H9 (cell line): ENCODE results near the gene KCNAB2. TPM values are rescaled to one million over a fixed set of nuclear protein-coding genes. Genes with fewer than 3 reads are reported as not detected.

Source experiments
- DNase-seq: peaks from one replicate; pipeline ENCODE4 v3.0.0-alpha.2; 2017
- H2AFZ ChIP-seq: one replicate; pipeline ENCODE4 v1.6.1; 2013; ENCODE audit warnings: mild to moderate bottlenecking, low read length, control low read depth, moderate library complexity
- H2AK5ac ChIP-seq: 2 replicates; pipeline ENCODE4 v1.6.1; 2013; ENCODE audit warnings: low read length, control low read depth, mixed read lengths; ENCODE audit not compliant: insufficient read length
- H2BK120ac ChIP-seq: one replicate; pipeline ENCODE4 v1.6.1; 2013; ENCODE audit warnings: low read depth, mild to moderate bottlenecking, low read length, control low read depth, inconsistent platforms; ENCODE audit not compliant: poor library complexity, severe bottlenecking
- H2BK12ac ChIP-seq: 2 replicates; pipeline ENCODE4 v1.6.1; 2013; ENCODE audit warnings: low read length, control low read depth, mixed read lengths, low read depth; ENCODE audit not compliant: insufficient read length
- H2BK15ac ChIP-seq: 2 replicates; pipeline ENCODE4 v1.6.1; 2013; ENCODE audit warnings: low read depth, low read length, control low read depth
- H2BK20ac ChIP-seq: one replicate; pipeline ENCODE4 v1.6.1; 2013; ENCODE audit warnings: low read depth, mild to moderate bottlenecking, low read length, control low read depth, inconsistent platforms; ENCODE audit not compliant: poor library complexity, severe bottlenecking
- H2BK5ac ChIP-seq: 2 replicates; pipeline ENCODE4 v1.6.1; 2013; ENCODE audit warnings: low read length, control low read depth, mixed read lengths; ENCODE audit not compliant: insufficient read length
- H3K14ac ChIP-seq: 2 replicates; pipeline ENCODE4 v1.6.1; 2013; ENCODE audit warnings: low read length, control low read depth; ENCODE audit not compliant: insufficient read depth
- H3K18ac ChIP-seq: 2 replicates; pipeline ENCODE4 v1.6.1; 2013; ENCODE audit warnings: low read depth, mild to moderate bottlenecking, mixed read lengths, low read length, control low read depth; ENCODE audit not compliant: insufficient read length
- H3K23ac ChIP-seq: 2 replicates; pipeline ENCODE4 v1.6.1; 2013; ENCODE audit warnings: low read length, control low read depth, mixed read lengths, low read depth; ENCODE audit not compliant: insufficient read length
- H3K23me2 ChIP-seq: 2 replicates; pipeline ENCODE4 v1.6.1; 2013; ENCODE audit warnings: low read depth, mild to moderate bottlenecking, mixed read lengths, low read length, control low read depth; ENCODE audit not compliant: insufficient read length, poor library complexity, severe bottlenecking
- H3K27ac ChIP-seq: 2 replicates; pipeline ENCODE4 v1.5.1; 2013; ENCODE audit warnings: low read length, control low read depth, mixed read lengths, low read depth; ENCODE audit not compliant: insufficient read length
- H3K27me3 ChIP-seq: 2 replicates; pipeline ENCODE4 v1.6.1; 2013; ENCODE audit warnings: low read length, control low read depth, inconsistent platforms; ENCODE audit not compliant: insufficient read depth
- H3K4ac ChIP-seq: 2 replicates; pipeline ENCODE4 v1.6.1; 2013; ENCODE audit warnings: low read depth, mild to moderate bottlenecking, control low read depth, inconsistent platforms, low read length, moderate library complexity
- H3K4me1 ChIP-seq: 2 replicates; pipeline ENCODE4 v1.6.1; 2013; ENCODE audit warnings: low read length, control low read depth, inconsistent platforms; ENCODE audit not compliant: insufficient read depth
- H3K4me2 ChIP-seq: 2 replicates; pipeline ENCODE4 v1.6.1; 2013; ENCODE audit warnings: low read length, control low read depth, mixed read lengths; ENCODE audit not compliant: insufficient read length, insufficient read depth
- H3K56ac ChIP-seq: 2 replicates; pipeline ENCODE4 v1.6.1; 2013; ENCODE audit warnings: low read depth, mild to moderate bottlenecking, mixed read lengths, low read length, control low read depth; ENCODE audit not compliant: insufficient read length
- H3K79me1 ChIP-seq: 2 replicates; pipeline ENCODE4 v1.6.1; 2013; ENCODE audit warnings: low read depth, mild to moderate bottlenecking, moderate library complexity, low read length, control low read depth, inconsistent platforms; ENCODE audit not compliant: insufficient read depth, poor library complexity, severe bottlenecking
- H3K79me2 ChIP-seq: 2 replicates; pipeline ENCODE4 v1.6.1; 2013; ENCODE audit warnings: low read length, control low read depth, inconsistent platforms; ENCODE audit not compliant: insufficient read depth
- H3K9ac ChIP-seq: 2 replicates; pipeline ENCODE4 v1.6.1; 2013; ENCODE audit warnings: low read length, control low read depth, mixed read lengths; ENCODE audit not compliant: insufficient read length; ENCODE audit errors: extremely low read depth
- H3K9me3 ChIP-seq: one replicate; pipeline ENCODE4 v1.6.1; 2013; ENCODE audit warnings: low read depth, low read length, inconsistent platforms; ENCODE audit not compliant: control insufficient read depth
- H3T11ph ChIP-seq: one replicate; pipeline ENCODE4 v1.6.1; 2013; ENCODE audit warnings: mild to moderate bottlenecking, low read length, control low read depth, inconsistent platforms
- H4K20me1 ChIP-seq: one replicate; pipeline ENCODE4 v1.6.1; 2013; ENCODE audit not compliant: control insufficient read depth, insufficient read length, insufficient read depth
- H4K5ac ChIP-seq: 2 replicates; pipeline ENCODE4 v1.6.1; 2013; ENCODE audit warnings: low read depth, mild to moderate bottlenecking, mixed read lengths, low read length, control low read depth; ENCODE audit not compliant: insufficient read length
- H4K8ac ChIP-seq: replicated peaks from 2 replicates; pipeline ENCODE4 v1.6.1; 2013; ENCODE audit warnings: low read length, control low read depth, mixed read lengths, low read depth; ENCODE audit not compliant: insufficient read length
- H4K91ac ChIP-seq: 2 replicates; pipeline ENCODE4 v1.6.1; 2013; ENCODE audit warnings: low read depth, mild to moderate bottlenecking, moderate library complexity, mixed read lengths, low read length, control low read depth; ENCODE audit not compliant: insufficient read length
- H3K27ac Mint-ChIP-seq, 3 experiments: 2 replicates in 2 of 3; 3 replicates in 1 of 3; pipeline ENCODE4 v1.8.0; 2020 to 2021; ENCODE audit warnings: mixed read lengths in 3 of 3, mild to moderate bottlenecking in 1 of 3, moderate library complexity in 1 of 3
- H3K27me3 Mint-ChIP-seq: 2 replicates; pipeline ENCODE4 v1.8.0; 2021; ENCODE audit warnings: low read depth, mild to moderate bottlenecking, moderate library complexity, mixed read lengths
- H3K36me3 Mint-ChIP-seq, 3 experiments: 2 replicates in 2 of 3; 3 replicates in 1 of 3; pipeline ENCODE4 v1.8.0; 2020 to 2021; ENCODE audit warnings: low read depth in 3 of 3, mixed read lengths in 3 of 3; ENCODE audit not compliant: insufficient read depth in 1 of 3
- H3K4me1 Mint-ChIP-seq, 2 experiments: 2 replicates each; pipeline ENCODE4 v1.8.0; 2020; ENCODE audit warnings: mixed read lengths in 2 of 2
- H3K4me3 Mint-ChIP-seq, 2 experiments: 2 replicates in 1 of 2; 3 replicates in 1 of 2; pipeline ENCODE4 v1.8.0; 2020 to 2021; ENCODE audit warnings: mild to moderate bottlenecking in 2 of 2, mixed read lengths in 2 of 2, moderate library complexity in 1 of 2
- H3K9me3 Mint-ChIP-seq, 2 experiments: 2 replicates in 1 of 2; 3 replicates in 1 of 2; pipeline ENCODE4 v1.8.0; 2020; ENCODE audit warnings: mild to moderate bottlenecking in 2 of 2, mixed read lengths in 2 of 2, moderate library complexity in 1 of 2
- WGBS: extraction: QIAGEN DNeasy Blood & Tissue Kit; methylation state at CpG from one replicate; pipeline ENCODE4 v1.1.7; 2013; ENCODE audit warnings: missing lambda C conversion rate, low lambda C conversion rate, mixed read lengths; ENCODE audit not compliant: insufficient read length; ENCODE audit errors: extremely low coverage; 5-methylcytosine and 5-hydroxymethylcytosine counted together
- total RNA-seq: library from RNA; stranded (reverse); gene quantifications from 2 replicates; pipeline ENCODE4 v1.2.1, GENCODE V29; 2021
- TF ChIP-seq, protein P1 (sequence below): fragments of 200-600 bp; sonication (generic); conservative IDR thresholded peaks from 3 replicates; pipeline ENCODE4 v1.8.0; 2021; ENCODE audit warnings: antibody characterized with exemption, mild to moderate bottlenecking

KCNAB2 gene
- total RNA-seq, 1 experiment from 2014 or later: 8.3 TPM

DNA sequence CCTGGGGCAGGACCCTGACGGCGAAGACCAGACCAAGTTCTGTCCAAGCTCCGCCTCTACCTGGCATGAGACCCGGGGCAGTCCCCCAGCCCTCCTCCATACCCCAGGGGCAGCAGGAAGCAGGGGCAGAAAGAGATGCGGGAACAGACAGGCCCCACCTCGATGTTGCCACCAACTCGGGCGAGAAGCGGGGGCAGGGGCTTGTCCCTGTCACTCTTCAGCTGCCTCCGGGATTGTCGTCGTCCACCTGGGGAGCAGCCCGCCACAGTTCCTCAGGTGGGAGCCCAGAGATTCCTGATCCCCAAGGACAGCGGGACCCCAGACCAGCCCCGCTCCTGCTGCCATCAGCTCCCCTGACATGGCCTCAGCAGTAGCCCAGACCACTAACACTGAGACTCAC is 79.7 kb downstream of the KCNAB2 start:
- DNase-seq: no peak
- no CpG with 5 or more reads among the region's 15 CpGs for WGBS
- H3K9me3 ChIP-seq: no peaks in the 10 kb centered on the region

More for the DNA sequence above, 79.7 kb downstream of the KCNAB2 start:
- Mint-ChIP-seq H3K4me3 (no peak overlapping the region), H3K27me3 (peaks cover 44% of the 10 kb centered on the region), H3K4me1 (peaks cover 3 to 11% of the 10 kb centered on the region in 2 experiments; a peak in 3 of 4 replicates), H3K36me3 (no peaks in the 10 kb centered on the region; a peak in 1 of 7 replicates), H3K9me3 (no peaks in the 10 kb centered on the region; a peak in 1 of 5 replicates), H3K27ac (no peak overlapping the region; a peak in 1 of 7 replicates)
- H3K14ac ChIP-seq: no peak overlapping the region
- no peak overlapping the region for H3T11ph ChIP-seq
- H4K5ac ChIP-seq: no peak overlapping the region
- H3K27ac ChIP-seq: no peak overlapping the region
- H3K9ac ChIP-seq: no peak overlapping the region
- H4K8ac ChIP-seq: no peak overlapping the region
- no peaks in the 10 kb centered on the region for H4K20me1 ChIP-seq
- no peak overlapping the region for H2BK15ac ChIP-seq
- H2AK5ac ChIP-seq: no peak overlapping the region
- H2BK5ac ChIP-seq: no peak overlapping the region
- H3K4me1 ChIP-seq: peaks cover 3% of the 10 kb centered on the region; the same call in 1 of the 2 replicates
- H3K23me2 ChIP-seq: no peaks in the 10 kb centered on the region
- no peak overlapping the region for H3K23ac ChIP-seq
- TF ChIP-seq, protein P1, sequence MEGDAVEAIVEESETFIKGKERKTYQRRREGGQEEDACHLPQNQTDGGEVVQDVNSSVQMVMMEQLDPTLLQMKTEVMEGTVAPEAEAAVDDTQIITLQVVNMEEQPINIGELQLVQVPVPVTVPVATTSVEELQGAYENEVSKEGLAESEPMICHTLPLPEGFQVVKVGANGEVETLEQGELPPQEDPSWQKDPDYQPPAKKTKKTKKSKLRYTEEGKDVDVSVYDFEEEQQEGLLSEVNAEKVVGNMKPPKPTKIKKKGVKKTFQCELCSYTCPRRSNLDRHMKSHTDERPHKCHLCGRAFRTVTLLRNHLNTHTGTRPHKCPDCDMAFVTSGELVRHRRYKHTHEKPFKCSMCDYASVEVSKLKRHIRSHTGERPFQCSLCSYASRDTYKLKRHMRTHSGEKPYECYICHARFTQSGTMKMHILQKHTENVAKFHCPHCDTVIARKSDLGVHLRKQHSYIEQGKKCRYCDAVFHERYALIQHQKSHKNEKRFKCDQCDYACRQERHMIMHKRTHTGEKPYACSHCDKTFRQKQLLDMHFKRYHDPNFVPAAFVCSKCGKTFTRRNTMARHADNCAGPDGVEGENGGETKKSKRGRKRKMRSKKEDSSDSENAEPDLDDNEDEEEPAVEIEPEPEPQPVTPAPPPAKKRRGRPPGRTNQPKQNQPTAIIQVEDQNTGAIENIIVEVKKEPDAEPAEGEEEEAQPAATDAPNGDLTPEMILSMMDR: no peak
- H3K27me3 ChIP-seq: peaks cover 2% of the 10 kb centered on the region; the same call in 1 of the 2 replicates
- no peak overlapping the region for H4K91ac ChIP-seq
- H2BK20ac ChIP-seq: no peak overlapping the region
- H2BK12ac ChIP-seq: no peak overlapping the region
- H3K79me2 ChIP-seq: no peaks in the 10 kb centered on the region
- H3K4me2 ChIP-seq: no peak overlapping the region
- H3K18ac ChIP-seq: no peak overlapping the region
- H2AFZ ChIP-seq: no peak overlapping the region
- H3K4ac ChIP-seq: no peak overlapping the region
- no peak overlapping the region for H3K56ac ChIP-seq
- H3K79me1 ChIP-seq: no peaks in the 10 kb centered on the region
- H2BK120ac ChIP-seq: no peak overlapping the region
